Islet precursor cell (in vitro differentiated cells): ENCODE measurements around the gene ARFGAP2.
A peak's percentile ranks its signal among the peaks of the same experiment; 100 is the strongest.
"Not testable (repeated sequence)": the region's sequence is repeated elsewhere in the genome, so short reads cannot be mapped to it uniquely, and the experiment has no call there.

Experiments
- DNase-seq: peaks from one replicate; pipeline ENCODE4 v3.0.0-alpha.2; 2018

Gene ARFGAP2

DNA sequence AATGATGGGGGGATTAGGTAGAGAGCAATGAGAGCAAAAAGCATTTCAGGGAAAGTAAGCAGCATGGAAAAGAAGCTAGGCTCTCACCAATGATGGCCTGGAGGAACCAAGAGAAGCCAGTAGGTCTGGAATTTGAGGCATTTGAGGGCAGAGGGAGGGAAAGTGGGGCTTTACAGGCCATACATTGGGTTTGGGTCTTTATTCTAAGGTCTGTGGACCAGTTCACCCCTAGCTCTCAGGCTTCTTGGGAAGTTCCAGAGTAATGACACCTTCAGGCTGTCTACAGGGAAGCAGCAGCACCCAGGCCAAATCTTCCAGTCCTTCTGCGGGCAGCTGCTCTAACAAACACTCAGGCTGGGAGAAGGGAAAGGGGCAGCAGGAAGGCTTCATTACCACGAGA lies 29.4 kb downstream of the ARFGAP2 start:
- peak; percentile 77 for DNase-seq

DNA sequence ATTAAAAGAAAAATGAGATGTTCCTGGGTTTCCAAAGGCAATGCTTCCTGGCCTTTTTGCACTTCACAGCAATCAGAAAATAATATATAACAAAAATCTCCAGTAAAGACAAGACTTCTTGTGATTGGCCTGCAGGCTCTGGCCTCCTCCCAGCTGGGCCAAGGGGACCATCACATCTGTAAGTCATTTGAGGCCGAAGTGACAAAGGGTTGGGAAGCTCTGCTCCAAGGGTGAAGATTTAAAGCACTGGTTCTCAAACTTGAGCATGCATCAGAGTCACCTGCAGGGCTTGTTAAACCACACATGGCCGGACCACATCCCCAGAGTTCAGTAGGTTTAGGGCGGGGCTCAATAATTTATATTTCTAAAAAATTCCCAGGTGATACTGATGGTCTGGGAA lies 32.1 kb downstream of the ARFGAP2 start:
- DNase-seq: no peak

DNA sequence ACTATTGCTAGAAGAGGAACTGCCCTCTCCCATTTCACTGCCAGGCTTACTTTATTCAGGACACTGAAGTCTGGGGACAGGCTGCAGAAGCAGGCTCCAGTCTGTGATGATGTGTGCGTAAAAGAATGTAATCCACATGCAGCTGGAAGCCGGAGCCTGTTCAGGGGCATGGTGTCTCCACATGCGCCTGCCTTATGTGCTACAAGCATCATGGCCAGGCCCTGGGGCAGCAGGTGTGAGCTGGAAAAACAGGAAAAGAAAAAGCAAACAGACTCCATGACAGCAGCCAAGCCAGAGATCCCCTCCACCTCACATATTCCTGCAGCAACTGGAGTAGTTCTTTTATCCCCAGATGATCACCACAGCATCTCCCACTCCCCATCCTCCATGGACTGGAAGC lies 33.4 kb downstream of the ARFGAP2 start:
- peak; percentile 98 for DNase-seq

DNA sequence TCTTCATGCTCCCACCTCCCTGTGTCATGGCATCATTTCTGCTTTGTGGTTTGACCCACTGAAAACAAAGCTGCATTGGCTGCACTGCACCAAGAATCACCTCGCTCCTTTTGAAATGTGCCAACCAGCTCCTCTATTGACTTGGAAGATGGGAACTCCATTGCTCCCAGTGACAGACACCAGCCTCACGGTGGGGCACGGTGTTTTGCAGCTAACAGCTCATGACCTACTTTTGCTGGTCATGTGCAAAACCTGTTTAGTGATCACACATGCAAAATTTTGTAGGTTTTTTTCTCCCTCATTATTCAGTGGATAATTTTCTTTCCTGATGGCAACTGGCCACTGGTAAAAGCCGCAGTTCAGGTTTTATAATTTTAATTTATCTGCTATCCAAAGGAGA lies 36.8 kb downstream of the ARFGAP2 start:
- DNase-seq: no peak

DNA sequence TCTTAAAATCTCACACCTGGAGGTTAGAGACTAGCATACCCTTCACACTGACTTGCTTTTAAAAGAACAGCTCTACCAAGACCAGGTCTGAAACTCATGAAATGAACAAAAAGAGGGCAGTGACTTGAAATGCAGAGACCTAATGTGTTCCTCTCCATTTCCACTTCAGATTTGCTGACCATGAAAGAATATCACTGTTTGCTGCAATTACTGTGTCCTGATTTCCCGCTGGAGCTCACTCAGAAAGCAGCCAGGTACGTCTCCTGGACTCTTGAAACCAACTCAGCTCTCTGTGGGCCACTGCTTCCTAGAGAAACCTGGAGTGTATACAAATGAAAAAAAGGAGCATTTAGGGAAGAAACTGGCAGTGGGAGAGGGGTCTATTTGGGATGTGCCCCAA lies 39.2 kb downstream of the ARFGAP2 start:
- no peak for DNase-seq

DNA sequence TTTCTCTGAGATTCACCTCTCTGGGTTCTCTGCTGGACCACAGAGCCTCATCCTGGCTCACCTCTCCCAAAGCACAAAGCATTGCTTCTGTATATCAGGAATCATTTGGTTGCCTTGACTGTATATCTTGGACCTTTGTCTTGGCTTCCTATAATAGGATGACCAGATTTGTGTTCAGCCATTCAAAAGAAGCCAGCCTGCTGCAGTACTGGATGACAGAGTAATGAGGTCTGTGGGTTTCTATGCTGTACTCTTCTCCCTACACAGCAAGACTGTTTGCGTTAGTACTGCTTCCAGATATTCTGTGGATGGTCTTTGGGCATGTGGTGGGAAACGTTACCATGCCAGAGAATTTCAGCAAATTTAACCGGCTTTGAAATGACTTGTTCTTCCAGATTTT lies 39.8 kb downstream of the ARFGAP2 start:
- no peak for DNase-seq

DNA sequence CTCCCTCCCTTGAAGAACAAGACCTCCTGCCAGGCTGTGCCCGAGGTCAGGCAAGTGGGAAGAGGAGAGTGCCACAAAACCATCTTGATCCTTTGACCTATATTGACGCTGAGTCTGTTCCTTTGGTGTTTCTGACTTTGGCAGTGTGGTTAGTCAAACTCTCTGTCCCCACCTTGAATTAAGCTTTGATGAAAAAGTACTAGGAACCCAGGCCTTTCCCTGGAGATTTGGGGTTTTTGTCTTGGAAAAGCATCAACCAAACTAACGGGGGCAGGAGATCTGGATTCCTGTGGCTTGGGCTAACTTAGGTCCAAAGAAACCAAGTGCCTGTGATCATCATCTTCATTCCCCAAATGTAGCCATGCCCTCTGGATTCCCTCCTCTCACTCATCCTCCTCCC lies 40.4 kb downstream of the ARFGAP2 start:
- DNase-seq: no peak

DNA sequence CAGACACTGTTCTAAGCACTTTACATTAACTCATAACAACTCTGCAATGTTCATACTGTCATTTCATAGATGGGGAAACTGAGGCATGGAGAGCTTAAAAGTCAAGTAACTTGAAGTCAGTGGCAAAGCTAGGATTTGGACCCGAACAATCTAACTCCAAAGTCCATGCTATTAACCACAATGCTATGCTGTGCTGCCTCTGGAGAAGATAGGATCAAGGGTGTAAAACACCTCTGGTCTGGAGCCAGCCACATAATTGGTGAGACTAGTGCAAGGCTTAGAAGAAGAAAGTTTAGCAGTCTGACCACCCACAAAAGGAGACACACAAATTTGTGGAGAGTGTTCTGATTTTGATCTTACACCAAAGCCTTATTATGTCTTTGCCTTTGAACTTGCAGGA lies 43.7 kb downstream of the ARFGAP2 start:
- no peak for DNase-seq

DNA sequence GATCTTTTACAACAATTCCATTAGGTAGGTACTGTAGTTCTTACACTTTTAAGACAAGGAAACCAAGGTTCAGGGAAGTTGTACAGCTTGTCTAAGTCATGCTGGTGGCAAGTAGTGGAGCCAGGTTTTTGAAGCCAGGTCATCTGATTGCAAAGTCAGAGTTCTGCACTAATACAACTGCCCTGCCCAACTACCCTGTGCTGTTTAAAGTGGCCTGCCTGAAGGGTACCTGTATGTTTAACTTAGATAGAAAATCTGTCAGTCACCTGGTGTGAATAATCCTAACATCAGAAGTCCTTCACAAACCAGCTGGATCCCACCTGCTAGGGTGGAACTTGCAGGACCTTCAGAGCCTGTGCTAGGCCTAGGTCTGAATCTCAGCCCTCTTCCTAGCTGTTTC lies 44.2 kb downstream of the ARFGAP2 start:
- DNase-seq: no peak

DNA sequence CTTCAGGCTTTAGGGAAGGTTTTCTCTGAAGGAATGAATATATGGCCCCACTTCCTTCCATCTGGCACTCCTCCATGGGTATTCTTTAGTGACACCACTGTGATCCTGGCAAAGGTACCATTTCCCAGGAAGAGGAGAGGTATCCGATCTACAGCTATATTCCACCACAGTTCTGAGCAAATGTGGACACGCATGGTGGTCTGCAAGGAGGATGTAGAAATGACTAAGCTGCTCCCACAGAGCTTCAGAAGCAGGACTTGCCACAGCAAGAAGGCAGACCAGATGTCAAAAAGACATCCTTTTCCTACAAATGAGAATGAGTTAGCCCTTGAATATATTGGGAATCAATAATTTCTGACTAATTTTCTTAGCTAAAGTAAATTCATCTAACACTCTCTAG lies 45.5 kb downstream of the ARFGAP2 start:
- DNase-seq: no peak

DNA sequence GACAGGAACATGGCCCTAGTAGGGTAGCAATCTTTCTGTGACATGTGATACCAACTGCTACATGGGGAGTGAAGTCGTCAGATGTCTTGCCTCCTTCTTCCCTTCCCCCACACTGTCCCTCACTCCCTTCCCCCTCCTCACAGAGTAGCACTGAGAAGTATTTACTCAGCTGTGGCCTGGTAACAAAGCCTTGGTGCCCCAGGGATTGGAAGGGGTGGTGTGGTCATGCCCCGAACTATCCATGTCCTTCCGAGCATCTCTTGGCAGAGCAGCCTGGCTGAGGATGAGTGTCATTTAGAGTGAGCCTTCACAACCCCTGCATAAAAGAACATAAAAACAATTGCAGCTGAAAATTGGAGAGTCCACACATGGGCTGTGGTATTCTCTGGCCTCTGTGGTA lies 46.1 kb downstream of the ARFGAP2 start:
- no peak for DNase-seq

DNA sequence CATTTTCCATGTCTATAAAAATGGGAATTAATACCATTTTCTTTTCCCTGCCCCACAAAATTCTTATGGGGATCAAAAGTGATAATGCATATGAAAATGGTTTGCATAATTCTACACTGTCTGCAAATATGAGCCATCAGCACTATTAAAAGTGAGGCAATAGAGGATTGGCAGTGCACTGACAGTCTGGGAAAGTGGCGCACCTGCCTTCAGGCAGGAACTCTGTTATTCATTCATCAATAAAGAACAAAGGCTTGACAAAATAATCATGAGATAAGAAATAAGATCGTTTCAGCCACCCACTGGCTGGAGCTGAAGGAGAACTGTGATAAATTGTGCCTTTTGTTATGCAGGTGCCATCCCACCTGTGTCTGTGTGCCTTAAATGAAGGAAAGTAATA lies 49.5 kb downstream of the ARFGAP2 start:
- DNase-seq: no peak

DNA sequence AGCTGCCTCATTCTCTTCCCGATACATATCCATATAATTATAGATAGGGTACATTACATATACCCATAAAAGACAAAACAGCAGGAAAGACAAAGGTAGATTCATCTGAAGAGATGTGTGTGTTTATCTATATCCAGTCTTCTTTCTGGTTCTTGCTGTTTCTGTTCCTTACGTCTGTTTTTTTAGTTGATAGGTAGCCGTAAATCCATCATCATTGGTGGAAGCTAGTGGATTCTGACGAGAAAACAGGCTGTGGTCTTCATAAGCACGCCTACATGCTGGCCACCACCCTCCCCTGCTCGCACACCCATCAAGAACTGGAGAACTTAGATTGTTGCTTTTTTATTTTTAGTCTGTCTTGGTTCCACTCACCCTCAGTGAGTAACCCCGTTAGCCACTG lies 51.6 kb downstream of the ARFGAP2 start:
- no peak for DNase-seq

DNA sequence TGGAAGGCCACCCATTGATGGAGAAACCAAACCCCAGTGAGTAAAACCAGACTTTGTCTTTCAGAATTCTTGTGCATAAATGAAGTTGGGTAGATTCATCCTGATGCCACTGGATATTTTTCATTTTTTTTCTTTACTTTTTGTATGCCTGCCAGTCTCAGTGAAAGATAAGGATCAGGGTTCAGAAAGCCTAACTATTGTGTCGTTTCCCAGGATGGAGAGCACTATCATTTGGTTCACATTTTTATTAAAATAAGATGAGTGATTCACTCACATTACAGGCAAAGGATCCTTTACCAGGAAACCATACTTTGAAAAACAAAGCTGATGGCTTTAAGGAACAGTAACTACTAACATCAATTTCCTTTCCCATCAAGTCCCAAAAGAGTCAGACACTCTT lies 52.0 kb downstream of the ARFGAP2 start:
- no peak for DNase-seq

DNA sequence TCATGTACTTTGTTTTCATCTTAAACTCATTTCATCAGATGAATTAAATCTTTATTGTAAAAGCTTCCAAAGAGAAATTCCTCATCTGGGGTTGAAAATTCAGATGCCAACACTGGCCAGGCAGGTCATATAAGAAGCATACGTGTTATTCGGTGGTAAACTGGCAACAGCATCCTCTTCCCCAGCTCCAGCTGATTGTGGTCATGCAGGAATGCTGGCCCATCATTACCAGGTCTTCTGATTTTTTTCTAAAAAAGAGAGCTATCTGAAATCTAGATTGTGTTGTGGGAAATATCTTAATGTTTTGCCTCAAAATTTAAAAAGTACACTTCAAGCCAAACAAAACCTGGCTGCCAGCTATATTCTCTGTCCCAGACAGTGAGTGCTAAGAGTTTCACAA lies 53.6 kb downstream of the ARFGAP2 start:
- DNase-seq: no peak

DNA sequence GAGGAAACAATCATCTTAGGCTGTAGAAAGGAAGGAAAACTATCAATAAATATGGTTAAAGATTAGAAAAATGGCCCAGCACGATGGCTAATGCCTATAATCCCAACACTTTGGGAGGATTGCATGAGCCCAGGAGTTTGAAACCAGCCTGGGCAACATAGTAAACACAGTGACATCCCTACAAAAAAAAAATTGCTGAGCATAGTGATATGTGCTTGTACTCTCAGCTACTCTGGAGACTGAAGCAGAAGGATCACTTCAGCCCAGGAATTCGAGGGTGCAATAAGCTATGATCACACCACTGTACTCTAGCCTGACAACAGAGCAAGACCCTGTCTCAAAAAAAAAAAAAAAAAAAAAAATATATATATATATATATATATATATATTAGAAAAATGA lies 54.9 kb downstream of the ARFGAP2 start:
- DNase-seq: no peak

DNA sequence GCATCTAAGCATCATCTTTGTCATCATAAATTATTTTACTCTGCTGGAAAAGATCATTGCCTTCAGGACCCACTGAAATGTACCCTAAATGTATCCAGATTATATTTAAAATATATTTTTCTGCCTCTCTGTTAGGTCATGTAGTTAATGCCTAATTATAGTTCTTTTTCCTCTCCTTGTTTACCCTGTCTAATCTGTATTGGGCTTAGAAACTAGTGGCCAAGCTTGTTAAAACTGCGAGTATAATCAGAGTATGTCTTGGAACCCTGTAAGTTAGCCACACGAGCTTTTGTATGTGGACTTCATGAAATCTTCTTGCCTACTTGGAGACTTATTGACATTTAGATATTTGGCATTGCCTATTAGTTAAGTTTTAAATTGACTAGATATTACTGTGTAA lies 55.6 kb downstream of the ARFGAP2 start:
- DNase-seq: no peak

DNA sequence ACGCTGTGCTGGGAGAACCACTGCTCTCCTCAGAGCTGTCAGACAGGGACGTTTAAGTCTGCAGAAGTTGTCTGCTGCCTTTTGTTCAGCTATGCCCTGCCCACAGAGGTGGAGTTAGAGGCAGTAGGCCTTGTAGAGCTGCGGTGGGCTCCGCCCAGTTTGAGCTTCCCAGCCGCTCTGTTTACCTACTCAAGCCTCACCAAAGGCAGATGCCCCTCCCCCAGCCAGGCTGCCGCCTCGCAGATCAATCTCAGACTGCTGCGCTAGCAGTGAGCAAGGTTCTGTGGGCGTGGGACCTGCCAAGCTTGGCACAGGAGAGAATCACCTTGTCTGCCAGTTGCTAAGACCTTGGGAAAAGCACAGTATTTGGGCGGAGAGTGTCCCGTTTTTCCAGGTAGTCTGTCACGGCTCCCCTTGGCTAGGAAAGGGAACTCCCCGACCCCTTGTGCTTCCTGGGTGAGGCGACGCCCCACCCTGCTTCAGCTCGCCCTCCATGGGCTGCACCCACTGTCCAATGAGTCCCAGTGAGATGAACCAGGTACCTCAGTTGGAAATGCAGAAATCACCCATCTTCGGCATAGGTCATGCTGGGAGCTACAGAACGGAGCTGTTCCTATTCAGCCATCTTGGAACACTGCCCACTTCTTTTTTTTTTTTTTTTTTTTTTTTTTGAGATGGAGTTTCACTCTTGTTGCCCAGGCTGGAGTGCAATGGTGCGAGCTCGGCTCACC lies 57.6 kb downstream of the ARFGAP2 start:
- DNase-seq: not testable (repeated sequence)
